Neural cell (in vitro differentiated cells): Measurements from ENCODE around the gene JHY. TPM values are rescaled to one million over a fixed set of nuclear protein-coding genes. Genes with fewer than 3 reads are reported as not detected.

Experiments used
- H2AFZ ChIP-seq: fragments of 200-600, 300-800 bp; sonication (generic), shearing (Covaris generic); 2 replicates; pipeline ENCODE4 v1.6.0; 2014; ENCODE audit warnings: low read depth, mild to moderate bottlenecking, antibody characterized with exemption, low read length, moderate library complexity
- H3F3A ChIP-seq: fragments of 200-600 bp; shearing (Covaris generic); 2 replicates; pipeline ENCODE4 v1.6.1; 2016; ENCODE audit warnings: mild to moderate bottlenecking, moderate library complexity, mixed read lengths, antibody characterized with exemption, low read length; ENCODE audit not compliant: insufficient read depth, poor library complexity, severe bottlenecking
- H3K27ac ChIP-seq: fragments of 200-600, 300-800 bp; sonication (generic), shearing (Covaris generic); 2 replicates; pipeline ENCODE4 v1.5.1; 2014; ENCODE audit warnings: mild to moderate bottlenecking, low read length, moderate library complexity
- H3K27me3 ChIP-seq: fragments of 300-800, 200-600 bp; sonication (generic), shearing (Covaris generic); 2 replicates; pipeline ENCODE4 v1.6.0; 2014; ENCODE audit warnings: mild to moderate bottlenecking, low read depth, low read length, moderate library complexity; ENCODE audit not compliant: insufficient read depth
- H3K36me3 ChIP-seq: fragments of 300-800, 200-600 bp; sonication (generic), shearing (Covaris generic); 2 replicates; pipeline ENCODE4 v1.5.1; 2014; ENCODE audit warnings: mild to moderate bottlenecking, antibody characterized with exemption, low read length, moderate library complexity; ENCODE audit not compliant: insufficient read depth
- H3K4me2 ChIP-seq: fragments of 300-800, 200-600 bp; sonication (generic), shearing (Covaris generic); 2 replicates; pipeline ENCODE4 v1.6.0; 2014; ENCODE audit warnings: mild to moderate bottlenecking, low read length
- H3K4me3 ChIP-seq: fragments of 300-800, 200-600 bp; sonication (generic), shearing (Covaris generic); 2 replicates; pipeline ENCODE4 v1.5.1; 2014; ENCODE audit warnings: mild to moderate bottlenecking, low read length, moderate library complexity
- H3K79me2 ChIP-seq: fragments of 200-600 bp; shearing (Covaris generic); replicated peaks from 2 replicates; pipeline ENCODE4 v1.6.0; 2014; ENCODE audit warnings: mild to moderate bottlenecking, low read length, moderate library complexity; ENCODE audit not compliant: insufficient read depth
- H3K9ac ChIP-seq: fragments of 300-800, 200-600 bp; sonication (generic), shearing (Covaris generic); 2 replicates; pipeline ENCODE4 v1.6.1; 2016; ENCODE audit warnings: mild to moderate bottlenecking, low read length, mixed read lengths
- H3K9me2 ChIP-seq: fragments of 200-600 bp; shearing (Covaris generic); 2 replicates; pipeline ENCODE4 v1.6.1; 2016; ENCODE audit warnings: mild to moderate bottlenecking, low read length, mixed read lengths; ENCODE audit not compliant: insufficient read depth
- H3K9me3 ChIP-seq: fragments of 200-600, 300-800 bp; sonication (generic), shearing (Covaris generic); 2 replicates; pipeline ENCODE4 v1.6.1; 2016; ENCODE audit warnings: mild to moderate bottlenecking, mixed run types, low read length, moderate library complexity, mixed read lengths
- H4K20me1 ChIP-seq: fragments of 200-600 bp; shearing (Covaris generic); 2 replicates; pipeline ENCODE4 v1.6.1; 2016; ENCODE audit warnings: mild to moderate bottlenecking, mixed run types; ENCODE audit not compliant: insufficient read depth
- EP300 ChIP-seq: fragments of 450-650 bp; conservative IDR thresholded peaks from 2 replicates; pipeline ENCODE4 v1.6.1; 2014; ENCODE audit warnings: antibody characterized with exemption, mild to moderate bottlenecking, moderate library complexity; ENCODE audit not compliant: poor library complexity, severe bottlenecking
- EZH2 ChIP-seq: fragments of 200-600, 300-800 bp; shearing (Covaris generic), sonication (generic); IDR thresholded peaks from 2 replicates; pipeline ENCODE4 v1.6.1; 2014; ENCODE audit warnings: antibody characterized with exemption, low read length, borderline replicate concordance, mild to moderate bottlenecking; ENCODE audit not compliant: insufficient read depth, poor library complexity, severe bottlenecking
- MXI1 ChIP-seq: fragments of 450-650 bp; conservative IDR thresholded peaks from 2 replicates; pipeline ENCODE4 v1.6.1; 2014; ENCODE audit warnings: antibody characterized with exemption, mild to moderate bottlenecking; ENCODE audit not compliant: poor library complexity, severe bottlenecking
- POLR2AphosphoS5 ChIP-seq: IDR thresholded peaks from 2 replicates; pipeline ENCODE4 v1.6.1; 2012
- RAD21 ChIP-seq: fragments of 450-650 bp; conservative IDR thresholded peaks from 2 replicates; pipeline ENCODE4 v1.6.1; 2014; ENCODE audit warnings: antibody characterized with exemption, mild to moderate bottlenecking, moderate library complexity
- SMC3 ChIP-seq: fragments of 450-650 bp; conservative IDR thresholded peaks from 2 replicates; pipeline ENCODE4 v1.6.1; 2014; ENCODE audit warnings: antibody characterized with exemption, mild to moderate bottlenecking, moderate library complexity; ENCODE audit not compliant: poor library complexity
- TAF1 ChIP-seq: IDR thresholded peaks from 2 replicates; pipeline ENCODE4 v1.6.1; 2012; ENCODE audit warnings: low read depth
- polyA plus RNA-seq: library from polyadenylated mRNA; depleted of rRNA; stranded (reverse); fragments of >200 nt; gene quantifications from 2 replicates; pipeline ENCODE4 v1.2.3, GENCODE V29; 2014
- TF ChIP-seq, protein P1 (sequence below): fragments of 450-650 bp; IDR thresholded peaks from 2 replicates; pipeline ENCODE4 v1.5.1; 2014; ENCODE audit warnings: antibody characterized with exemption, mild to moderate bottlenecking, moderate library complexity; ENCODE audit not compliant: poor library complexity, severe bottlenecking
- TF ChIP-seq, protein P2 (sequence below): IDR thresholded peaks from 2 replicates; pipeline ENCODE4 v1.6.1; 2012; ENCODE audit warnings: borderline replicate concordance

Gene JHY
- polyA plus RNA-seq, 1 donor from 2014 or later, result 0.37 TPM

DNA sequence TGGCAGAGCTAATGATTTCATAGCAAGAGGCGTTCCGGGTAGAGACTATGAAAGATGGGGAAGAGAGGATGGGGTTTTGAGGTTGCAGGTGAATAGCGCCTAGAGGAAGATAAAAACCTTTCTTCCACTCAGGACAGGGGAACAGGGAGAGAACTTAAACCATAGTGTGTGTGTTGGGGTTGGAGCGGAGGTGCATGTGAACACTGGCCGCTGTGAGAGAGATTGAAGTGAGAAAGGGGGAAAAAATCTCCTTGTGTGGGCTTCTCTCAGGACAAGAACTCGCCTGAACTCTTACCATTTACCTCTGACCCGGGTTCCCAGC, 95.7 kb downstream of the JHY start:
- Histone ChIP-seq H2AFZ (no peak overlapping the region), H3K36me3 (no peaks in the 10 kb centered on the region), H3K4me3 (no peak overlapping the region), H3K9ac (no peak overlapping the region), H3K79me2 (no peaks in the 10 kb centered on the region), H3F3A (no peaks in the 10 kb centered on the region), H3K4me2 (no peak overlapping the region), H4K20me1 (no peaks in the 10 kb centered on the region), H3K27me3 (peaks cover 100% of the 10 kb centered on the region), H3K27ac (no peak overlapping the region), H3K9me2 (no peaks in the 10 kb centered on the region), H3K9me3 (no peaks in the 10 kb centered on the region)
- TF ChIP-seq POLR2AphosphoS5 (no peak), RAD21 (no peak), EP300 (no peak), SMC3 (no peak), TAF1 (no peak), MXI1 (no peak), EZH2 (no peak)
- TF ChIP-seq, protein P1, sequence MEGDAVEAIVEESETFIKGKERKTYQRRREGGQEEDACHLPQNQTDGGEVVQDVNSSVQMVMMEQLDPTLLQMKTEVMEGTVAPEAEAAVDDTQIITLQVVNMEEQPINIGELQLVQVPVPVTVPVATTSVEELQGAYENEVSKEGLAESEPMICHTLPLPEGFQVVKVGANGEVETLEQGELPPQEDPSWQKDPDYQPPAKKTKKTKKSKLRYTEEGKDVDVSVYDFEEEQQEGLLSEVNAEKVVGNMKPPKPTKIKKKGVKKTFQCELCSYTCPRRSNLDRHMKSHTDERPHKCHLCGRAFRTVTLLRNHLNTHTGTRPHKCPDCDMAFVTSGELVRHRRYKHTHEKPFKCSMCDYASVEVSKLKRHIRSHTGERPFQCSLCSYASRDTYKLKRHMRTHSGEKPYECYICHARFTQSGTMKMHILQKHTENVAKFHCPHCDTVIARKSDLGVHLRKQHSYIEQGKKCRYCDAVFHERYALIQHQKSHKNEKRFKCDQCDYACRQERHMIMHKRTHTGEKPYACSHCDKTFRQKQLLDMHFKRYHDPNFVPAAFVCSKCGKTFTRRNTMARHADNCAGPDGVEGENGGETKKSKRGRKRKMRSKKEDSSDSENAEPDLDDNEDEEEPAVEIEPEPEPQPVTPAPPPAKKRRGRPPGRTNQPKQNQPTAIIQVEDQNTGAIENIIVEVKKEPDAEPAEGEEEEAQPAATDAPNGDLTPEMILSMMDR, result no peak
- TF ChIP-seq, protein P2, sequence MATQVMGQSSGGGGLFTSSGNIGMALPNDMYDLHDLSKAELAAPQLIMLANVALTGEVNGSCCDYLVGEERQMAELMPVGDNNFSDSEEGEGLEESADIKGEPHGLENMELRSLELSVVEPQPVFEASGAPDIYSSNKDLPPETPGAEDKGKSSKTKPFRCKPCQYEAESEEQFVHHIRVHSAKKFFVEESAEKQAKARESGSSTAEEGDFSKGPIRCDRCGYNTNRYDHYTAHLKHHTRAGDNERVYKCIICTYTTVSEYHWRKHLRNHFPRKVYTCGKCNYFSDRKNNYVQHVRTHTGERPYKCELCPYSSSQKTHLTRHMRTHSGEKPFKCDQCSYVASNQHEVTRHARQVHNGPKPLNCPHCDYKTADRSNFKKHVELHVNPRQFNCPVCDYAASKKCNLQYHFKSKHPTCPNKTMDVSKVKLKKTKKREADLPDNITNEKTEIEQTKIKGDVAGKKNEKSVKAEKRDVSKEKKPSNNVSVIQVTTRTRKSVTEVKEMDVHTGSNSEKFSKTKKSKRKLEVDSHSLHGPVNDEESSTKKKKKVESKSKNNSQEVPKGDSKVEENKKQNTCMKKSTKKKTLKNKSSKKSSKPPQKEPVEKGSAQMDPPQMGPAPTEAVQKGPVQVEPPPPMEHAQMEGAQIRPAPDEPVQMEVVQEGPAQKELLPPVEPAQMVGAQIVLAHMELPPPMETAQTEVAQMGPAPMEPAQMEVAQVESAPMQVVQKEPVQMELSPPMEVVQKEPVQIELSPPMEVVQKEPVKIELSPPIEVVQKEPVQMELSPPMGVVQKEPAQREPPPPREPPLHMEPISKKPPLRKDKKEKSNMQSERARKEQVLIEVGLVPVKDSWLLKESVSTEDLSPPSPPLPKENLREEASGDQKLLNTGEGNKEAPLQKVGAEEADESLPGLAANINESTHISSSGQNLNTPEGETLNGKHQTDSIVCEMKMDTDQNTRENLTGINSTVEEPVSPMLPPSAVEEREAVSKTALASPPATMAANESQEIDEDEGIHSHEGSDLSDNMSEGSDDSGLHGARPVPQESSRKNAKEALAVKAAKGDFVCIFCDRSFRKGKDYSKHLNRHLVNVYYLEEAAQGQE, result no peak

DNA sequence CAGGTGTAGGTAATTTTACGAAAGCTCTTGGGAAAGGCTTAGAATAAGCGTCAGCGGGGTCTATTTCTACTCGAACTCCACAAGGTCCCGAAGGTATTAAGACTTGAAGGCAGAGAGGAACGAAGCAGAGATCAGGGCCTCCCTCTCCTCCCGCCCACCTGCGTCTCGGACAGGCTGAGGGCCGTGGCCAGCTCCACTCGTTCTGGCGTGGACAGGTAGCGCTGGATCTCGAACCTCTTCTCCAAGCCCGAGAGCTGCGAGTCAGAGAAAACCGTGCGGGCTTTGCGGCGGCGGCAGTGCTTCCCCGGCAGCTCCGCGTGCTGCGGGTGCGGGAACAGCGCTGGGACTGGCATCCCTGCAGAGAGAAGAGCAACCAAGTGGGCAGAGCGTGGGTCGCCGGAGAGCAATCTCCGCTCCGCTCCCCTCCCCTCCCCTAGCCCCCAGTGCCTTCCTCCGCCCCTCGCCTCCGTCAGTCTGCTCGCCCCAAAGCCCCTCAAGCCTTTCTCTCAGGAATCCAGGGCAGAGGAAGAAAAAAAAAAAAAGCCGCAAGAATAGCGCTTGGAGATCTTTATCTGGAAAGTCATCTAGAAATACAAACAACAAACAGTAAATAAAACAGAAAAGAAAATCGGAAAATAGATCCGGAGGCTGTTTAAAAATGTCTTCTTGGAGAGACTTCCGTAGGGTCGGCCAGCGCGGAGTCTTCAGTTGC, 96.7 kb downstream of the JHY start:
- H4K20me1 ChIP-seq, result no peaks in the 10 kb centered on the region
- H3K36me3 ChIP-seq, result no peaks in the 10 kb centered on the region
- TF ChIP-seq MXI1 (no peak), POLR2AphosphoS5 (peak; percentile 44), EZH2 (peak; percentile 76)
- H3K9me2 ChIP-seq, result no peaks in the 10 kb centered on the region
- peak overlapping the region; percentile 53 for H3K4me3 ChIP-seq
- peaks cover 100% of the 10 kb centered on the region for H3K27me3 ChIP-seq
- no peaks in the 10 kb centered on the region for H3K79me2 ChIP-seq
- no peak overlapping the region for H2AFZ ChIP-seq
- H3F3A ChIP-seq, result no peaks in the 10 kb centered on the region
- H3K9ac ChIP-seq, result no peak overlapping the region
- H3K9me3 ChIP-seq, result no peaks in the 10 kb centered on the region
- H3K4me2 ChIP-seq, result no peak overlapping the region
- H3K27ac ChIP-seq, result no peak overlapping the region
